GM12864 (cell line): ENCODE results near the gene FNDC3A.

Experiments
- DNase-seq: peaks from one replicate; pipeline ENCODE4 v3.0.0-alpha.2; 2011; ENCODE audit warnings: low read depth
- H3K4me3 ChIP-seq: 2 replicates; pipeline ENCODE4 v1.5.1; 2011; ENCODE audit warnings: mild to moderate bottlenecking, low read depth, low read length, control low read depth
- TF ChIP-seq, protein P1 (sequence below): IDR thresholded peaks from 2 replicates; pipeline ENCODE4 v1.5.1; 2011; ENCODE audit warnings: low read depth, mild to moderate bottlenecking, moderate library complexity, low read length, control low read depth, inconsistent platforms; ENCODE audit errors: missing control alignments

The FNDC3A gene

DNA sequence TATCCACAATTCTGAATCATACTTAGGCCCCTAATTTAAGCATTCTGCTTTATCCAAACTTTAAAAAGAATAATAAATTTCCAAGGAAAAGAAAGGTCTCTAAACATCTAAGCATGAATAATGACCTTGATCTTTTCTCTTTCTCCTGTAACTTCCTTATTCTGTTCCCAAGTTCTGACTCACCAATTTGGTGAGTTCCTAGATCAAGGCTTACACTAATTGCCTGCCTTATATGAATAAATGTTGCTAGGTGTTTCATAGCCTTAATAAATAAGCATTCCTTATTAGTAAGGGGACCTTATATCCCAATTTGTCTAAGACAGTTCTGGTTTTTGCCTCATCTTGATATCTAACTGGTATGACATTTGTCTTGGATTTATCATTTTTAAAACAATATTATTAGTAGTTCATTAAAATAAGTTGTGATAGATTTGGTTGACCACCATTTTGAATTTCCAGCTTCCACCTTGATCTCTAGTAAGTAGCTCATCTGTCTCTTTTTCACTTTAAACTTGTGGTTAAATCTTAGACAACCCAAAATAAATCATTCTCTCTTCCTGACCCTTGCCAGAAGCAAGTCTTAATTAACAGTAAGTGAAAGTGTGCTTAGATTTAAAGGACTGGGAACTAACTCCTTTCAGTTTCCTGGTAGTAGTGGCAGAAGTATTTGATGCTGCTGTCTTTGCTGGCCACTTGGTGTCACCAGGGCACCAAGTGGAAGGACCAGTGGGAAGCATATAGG, 123.2 kb downstream of the FNDC3A start:
- TF ChIP-seq, protein P1, sequence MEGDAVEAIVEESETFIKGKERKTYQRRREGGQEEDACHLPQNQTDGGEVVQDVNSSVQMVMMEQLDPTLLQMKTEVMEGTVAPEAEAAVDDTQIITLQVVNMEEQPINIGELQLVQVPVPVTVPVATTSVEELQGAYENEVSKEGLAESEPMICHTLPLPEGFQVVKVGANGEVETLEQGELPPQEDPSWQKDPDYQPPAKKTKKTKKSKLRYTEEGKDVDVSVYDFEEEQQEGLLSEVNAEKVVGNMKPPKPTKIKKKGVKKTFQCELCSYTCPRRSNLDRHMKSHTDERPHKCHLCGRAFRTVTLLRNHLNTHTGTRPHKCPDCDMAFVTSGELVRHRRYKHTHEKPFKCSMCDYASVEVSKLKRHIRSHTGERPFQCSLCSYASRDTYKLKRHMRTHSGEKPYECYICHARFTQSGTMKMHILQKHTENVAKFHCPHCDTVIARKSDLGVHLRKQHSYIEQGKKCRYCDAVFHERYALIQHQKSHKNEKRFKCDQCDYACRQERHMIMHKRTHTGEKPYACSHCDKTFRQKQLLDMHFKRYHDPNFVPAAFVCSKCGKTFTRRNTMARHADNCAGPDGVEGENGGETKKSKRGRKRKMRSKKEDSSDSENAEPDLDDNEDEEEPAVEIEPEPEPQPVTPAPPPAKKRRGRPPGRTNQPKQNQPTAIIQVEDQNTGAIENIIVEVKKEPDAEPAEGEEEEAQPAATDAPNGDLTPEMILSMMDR, result peak; percentile 15
- no peak for DNase-seq
- no peak overlapping the region for H3K4me3 ChIP-seq

DNA sequence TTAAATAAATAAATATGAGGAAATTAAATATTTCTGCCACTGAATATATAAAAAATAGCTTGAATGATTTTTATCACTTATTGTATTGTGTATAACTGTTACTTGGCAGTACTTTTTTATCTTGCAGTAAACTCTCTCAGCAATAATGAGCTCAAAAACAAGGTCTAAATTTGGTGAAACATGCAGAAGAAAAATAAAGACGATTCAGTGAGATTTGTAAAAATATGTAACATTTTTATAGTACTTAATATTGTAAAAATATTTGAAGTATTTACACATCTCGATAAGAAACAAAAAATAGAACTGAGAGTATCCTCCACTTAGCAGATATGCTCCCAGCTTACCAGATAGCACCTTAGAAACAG, 123.8 kb downstream of the FNDC3A start:
- no peak overlapping the region for H3K4me3 ChIP-seq
- TF ChIP-seq, protein P1, result no peak
- DNase-seq, result no peak

DNA sequence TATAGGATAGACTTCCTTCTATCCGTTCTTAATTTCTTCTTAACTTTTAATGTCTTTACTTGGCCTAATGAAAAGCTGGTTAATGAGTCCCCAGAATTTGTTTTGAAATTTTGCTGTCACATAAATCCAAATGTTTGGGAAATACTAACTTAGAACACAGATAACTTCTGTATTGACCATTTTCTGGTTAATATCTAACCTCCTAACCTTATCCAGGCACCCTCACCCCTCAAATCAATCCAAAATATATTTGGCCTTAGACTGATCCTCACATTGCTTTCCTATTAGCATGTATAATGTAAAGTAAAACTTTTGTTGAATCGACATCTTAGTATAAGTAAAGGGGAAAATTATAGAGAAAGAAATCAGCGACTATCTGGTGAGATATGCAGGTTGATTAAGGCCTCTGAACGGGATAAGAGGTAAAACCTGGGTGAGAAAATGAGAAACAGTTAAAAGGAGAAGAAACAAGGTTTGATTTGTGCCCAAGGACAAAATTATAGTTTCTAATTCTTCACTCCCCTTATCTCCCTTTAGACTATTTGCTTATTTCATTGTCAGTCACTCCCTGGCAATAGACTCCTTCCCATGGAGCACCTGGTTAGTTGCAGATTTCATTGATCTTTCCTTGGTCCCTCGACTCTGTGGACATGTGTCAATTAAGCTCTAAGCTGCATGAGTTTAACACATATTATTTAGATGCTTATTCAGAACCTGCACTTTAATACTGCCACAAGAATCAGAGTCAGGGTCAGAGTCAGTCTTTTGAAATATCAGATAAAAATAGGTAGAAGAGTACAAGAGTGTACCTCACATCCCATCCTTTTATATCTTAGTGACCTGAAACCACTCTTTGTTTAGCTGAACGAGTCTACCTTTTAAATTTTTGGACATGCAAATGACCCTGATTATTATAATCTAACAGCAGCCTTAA, 125.2 kb downstream of the FNDC3A start:
- no peak for DNase-seq
- no peak overlapping the region for H3K4me3 ChIP-seq
- TF ChIP-seq, protein P1, result no peak

DNA sequence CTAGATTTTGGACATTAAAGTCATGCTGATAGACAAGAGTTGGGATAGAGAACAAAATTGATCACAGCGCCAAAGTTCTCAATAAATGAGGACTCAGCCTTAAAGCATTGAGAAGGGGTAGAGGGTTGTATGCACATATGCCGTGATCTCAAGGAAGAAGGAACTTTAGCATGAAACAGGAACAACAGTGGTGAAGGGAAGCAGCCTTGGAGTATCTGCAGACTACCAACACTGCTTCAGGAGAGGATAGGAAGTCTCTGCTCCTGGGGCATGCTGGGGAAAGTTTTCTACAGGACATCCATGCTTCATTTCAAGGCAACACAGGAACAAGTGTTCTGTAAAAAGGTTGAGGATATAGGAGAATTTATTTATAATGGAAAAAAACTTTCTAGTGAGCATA, 132.5 kb downstream of the FNDC3A start:
- TF ChIP-seq, protein P1, result no peak
- H3K4me3 ChIP-seq, result no peak overlapping the region

DNA sequence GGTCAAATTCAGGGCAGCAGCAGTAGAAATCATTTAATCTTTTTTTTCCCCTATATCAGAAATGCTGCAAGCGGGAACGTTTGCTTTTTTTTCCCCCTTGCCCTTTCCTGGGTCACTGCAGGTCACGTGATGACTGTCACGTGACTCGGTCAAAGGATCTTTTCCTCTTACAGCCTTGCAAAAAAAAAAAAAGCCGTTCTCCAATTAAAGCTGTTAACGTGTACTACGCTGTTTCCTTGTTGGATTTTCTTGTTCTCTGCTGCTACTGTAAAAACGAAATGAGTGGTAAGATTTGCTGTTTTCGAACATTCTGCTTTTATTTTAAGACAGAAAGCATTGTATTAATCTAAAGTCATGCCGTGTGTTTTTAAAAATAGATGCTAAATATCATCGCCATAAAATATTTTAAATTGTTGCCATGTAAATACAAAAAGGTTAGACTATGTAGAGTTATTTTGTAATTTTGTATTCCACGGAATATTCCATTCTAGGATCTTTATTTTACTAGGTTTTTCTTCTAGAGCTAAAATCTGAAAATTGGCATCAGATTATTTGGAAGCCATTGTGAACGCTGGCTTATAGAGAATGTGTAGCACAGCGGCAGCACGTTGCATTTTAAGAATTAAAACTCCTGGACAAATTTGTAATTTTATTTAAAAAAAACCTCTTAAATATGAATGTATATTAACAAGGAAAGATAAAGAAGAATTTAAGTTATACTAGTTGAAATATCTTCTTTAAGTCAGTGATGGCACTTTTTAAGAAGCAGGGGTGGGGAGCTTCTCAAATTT, 134.6 kb downstream of the FNDC3A start:
- peak; percentile 56 for DNase-seq
- peak overlapping the region; percentile 53 for H3K4me3 ChIP-seq
- TF ChIP-seq, protein P1, result no peak

More for the DNA sequence above, 132.5 kb downstream of the FNDC3A start:
- no peak for DNase-seq

DNA sequence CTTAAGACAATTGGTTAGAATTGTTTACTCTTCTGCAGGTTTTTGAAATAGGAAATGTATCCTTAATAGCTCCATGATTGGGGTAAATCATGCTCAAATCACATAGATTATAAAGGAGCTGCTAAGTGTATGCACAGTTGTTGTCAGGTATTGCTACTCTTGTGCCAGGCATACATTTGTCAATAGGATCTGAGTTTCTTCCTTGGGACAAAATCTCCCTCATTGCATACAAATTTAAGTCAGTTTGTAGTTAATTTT, 135.1 kb downstream of the FNDC3A start:
- TF ChIP-seq, protein P1, result no peak
- DNase-seq, result no peak

More for the DNA sequence above, 135.1 kb downstream of the FNDC3A start:
- H3K4me3 ChIP-seq, result peak overlapping the region; percentile 53; the same call in 1 of the 2 replicates
